Pancreas (tissue), 10 donors: ENCODE measurements around the gene TBK1. TPM values are rescaled to one million over a fixed set of nuclear protein-coding genes. Genes with fewer than 3 reads are reported as not detected.

Source experiments
- ATAC-seq, 4 donors: fragments of 200-7000 bp; cut with Tn5 transposase; one replicate each; pipeline versions ENCODE4 v1.8.0 to v1.9.1; 2020; ENCODE audit warnings: mild to moderate bottlenecking in 4 of 4, moderate library complexity in 4 of 4
- DNase-seq, 6 donors: peaks; one replicate each; pipeline ENCODE4 v3.0.0-alpha.2; 2020
- FAIRE-seq: peaks from 2 replicates; lab custom pipeline; 2012; peaks lifted over from hg19 to GRCh38; lab: Jason Lieb, UNC
- H3K27ac ChIP-seq, 4 donors: fragments of 200-600 bp; sonication (generic); 1 replicate in 3 of 4; 2 replicates in 1 of 4; pipeline versions ENCODE4 v1.5.0 to v1.8.0; 2020
- H3K27me3 ChIP-seq, 4 donors: fragments of 200-600 bp; one replicate each; pipeline ENCODE4 v1.8.0; 2021
- H3K36me3 ChIP-seq, 3 donors: fragments of 200-600 bp; sonication (generic) in 1 of 3; one replicate each; pipeline versions ENCODE4 v1.5.0 to v1.8.0; 2020 to 2021
- H3K4me1 ChIP-seq, 3 donors: fragments of 200-600 bp; one replicate each; pipeline ENCODE4 v1.8.0; 2021
- H3K4me3 ChIP-seq, 4 donors: fragments of 200-600 bp; sonication (generic) in 2 of 4; one replicate each; pipeline versions ENCODE4 v1.5.0 to v1.8.0; 2020 to 2021
- H3K9me3 ChIP-seq, 4 donors: fragments of 200-600 bp; one replicate each; pipeline ENCODE4 v1.8.0; 2021
- CTCF ChIP-seq, 4 donors: fragments of 200-600 bp; sonication (generic) in 3 of 4; IDR thresholded peaks; one replicate each; pipeline versions ENCODE4 v1.5.0 to v1.8.0; 2021; ENCODE audit warnings: antibody characterized with exemption in 4 of 4
- WGBS, 2 donors: extraction: QIAGEN DNeasy Blood & Tissue Kit; methylation state at CpG; one replicate each; pipeline ENCODE4 v1.1.7; 2013; 5-methylcytosine and 5-hydroxymethylcytosine counted together
- intact Hi-C, 3 donors: fragments of 100-400 bp; cut with DNase I; formaldehyde crosslinking; loops; one replicate each; pipeline versions ENCODE4 v1.11.1 to v1.14.2; 2022
- polyA plus RNA-seq, 2 donors: library from polyadenylated mRNA; stranded (reverse); fragments of 200-250 nt; gene quantifications; one replicate each; pipeline ENCODE4 v1.2.3, GENCODE V29; 2013
- total RNA-seq, 6 donors: library from RNA; stranded (reverse); fragmentation: NEBNext Ultra II Directional in 4 of 6; extraction: Animal tissue kit (Norgen Biotek cat#: 25700) in 4 of 6; gene quantifications; one replicate each; pipeline versions ENCODE4 v1.2.1 to v1.2.4, GENCODE V29; 2021 to 2023
- donor health status: healthy with polysubstance abuse.
- donor health status: DM: no; HTN: no; CAD: no; lungs with moderate emphysema.
- donor health status: DM: no; HTN: no; CAD: no.
- donor health status: control.
- donor health status: control.
- donor health status: Bipolar disorder and iron deficiency.
- donor health status: DM: yes; HTN: yes; CAD: no.
- donor health status: DM: no; HTN: no; CAD: no.
- donor health status: DM: no; HTN: no; CAD: no.
- donor health status: DM: yes; HTN: yes; CAD: no.

The TBK1 gene
- total and polyA plus RNA-seq, 8 donors: 4.2 to 9.7 (median 6.2) TPM

GRCh38 chr12:64506955-64507354 lies 55.0 kb downstream of the TBK1 start:
- Histone ChIP-seq H3K9me3 (no peaks in the 10 kb centered on the region), H3K27ac (no peak overlapping the region), H3K4me3 (no peak overlapping the region), H3K27me3 (no peaks in the 10 kb centered on the region), H3K36me3 (no peaks in the 10 kb centered on the region), H3K4me1 (no peaks in the 10 kb centered on the region)
- FAIRE-seq: no peak
- TF ChIP-seq CTCF (IDR thresholded peaks at IDR 0.05): no peak
- WGBS, 2 donors: 90 to 93% methylated on average over 4 of the region's 4 CpGs
- ATAC-seq: no peak
- DNase-seq: no peak
- intact Hi-C loops: no loop called here

- H3K4me1 ChIP-seq: no peaks in the 10 kb centered on the region
- FAIRE-seq: no peak
- no peak for ATAC-seq
- no peak overlapping the region for H3K4me3 ChIP-seq
- intact Hi-C loops: no loop called here
- H3K36me3 ChIP-seq: no peaks in the 10 kb centered on the region
- no peaks in the 10 kb centered on the region for H3K27me3 ChIP-seq
- 59 to 89% methylated on average over 1 of the region's 1 CpG for WGBS, 2 donors
- no peak for DNase-seq
- H3K27ac ChIP-seq: no peak overlapping the region
- H3K9me3 ChIP-seq: no peaks in the 10 kb centered on the region
- no peak for TF ChIP-seq CTCF (IDR thresholded peaks at IDR 0.05)
Measured at GRCh38 chr12:64510667-64511066, 58.7 kb downstream of the TBK1 start.

GRCh38 chr12:64518396-64518795 lies 66.5 kb downstream of the TBK1 start:
- intact Hi-C loops: no loop called here
- Histone ChIP-seq H3K4me1 (no peaks in the 10 kb centered on the region), H3K27ac (no peak overlapping the region), H3K9me3 (no peaks in the 10 kb centered on the region), H3K4me3 (no peak overlapping the region), H3K36me3 (no peaks in the 10 kb centered on the region), H3K27me3 (no peaks in the 10 kb centered on the region)
- no peak for TF ChIP-seq CTCF (IDR thresholded peaks at IDR 0.05)
- no peak for FAIRE-seq
- no peak for ATAC-seq
- WGBS, 2 donors: 79 to 89% methylated on average over 5 of the region's 5 CpGs
- DNase-seq: no peak

GRCh38 chr12:64521833-64522232 lies 69.9 kb downstream of the TBK1 start:
- DNase-seq (no peak), ATAC-seq (no peak), FAIRE-seq (no peak)
- Histone ChIP-seq H3K4me1 (no peaks in the 10 kb centered on the region), H3K9me3 (no peaks in the 10 kb centered on the region), H3K4me3 (no peak overlapping the region), H3K27me3 (no peaks in the 10 kb centered on the region), H3K27ac (no peak overlapping the region), H3K36me3 (no peaks in the 10 kb centered on the region)
- intact Hi-C loops: no loop called here
- WGBS, 2 donors: 77 to 79% methylated on average over 3 of the region's 3 CpGs
- no peak for TF ChIP-seq CTCF (IDR thresholded peaks at IDR 0.05)

GRCh38 chr12:64522316-64522715 lies 70.4 kb downstream of the TBK1 start:
- FAIRE-seq (no peak), ATAC-seq (no peak), DNase-seq (no peak)
- TF ChIP-seq CTCF (IDR thresholded peaks at IDR 0.05): no peak
- H3K27ac ChIP-seq: no peak overlapping the region
- no peaks in the 10 kb centered on the region for H3K9me3 ChIP-seq
- intact Hi-C loops: no loop called here
- H3K27me3 ChIP-seq: no peaks in the 10 kb centered on the region
- 37 to 42% methylated on average over 5 of the region's 5 CpGs for WGBS, 2 donors
- H3K36me3 ChIP-seq: no peaks in the 10 kb centered on the region
- no peak overlapping the region for H3K4me3 ChIP-seq
- no peaks in the 10 kb centered on the region for H3K4me1 ChIP-seq
